Esophagus muscularis mucosa (tissue), 4 donors: Measurements from ENCODE around the gene RUNX2. TPM values are rescaled to one million over a fixed set of nuclear protein-coding genes. Genes with fewer than 3 reads are reported as not detected.

Source experiments
- DNase-seq: peaks from one replicate; pipeline ENCODE4 v3.0.0-alpha.2; 2017; ENCODE audit errors: extremely low spot score
- H3K27ac ChIP-seq, 4 donors: fragments of 200-600 bp; sonication (generic); replicated peaks in 1 of 4; 1 replicate in 3 of 4; 2 replicates in 1 of 4; pipeline ENCODE4 v1.5.1; 2016 to 2019; ENCODE audit warnings: mild to moderate bottlenecking in 1 of 4
- H3K27me3 ChIP-seq, 4 donors: fragments of 200-600 bp; sonication (generic); one replicate each; pipeline versions ENCODE4 v1.5.1 to v1.6.0; 2016 to 2019
- H3K36me3 ChIP-seq, 4 donors: fragments of 200-600 bp; sonication (generic); one replicate each; pipeline ENCODE4 v1.5.1; 2016 to 2019
- H3K4me1 ChIP-seq, 4 donors: fragments of 200-600 bp; sonication (generic); one replicate each; pipeline ENCODE4 v1.5.1; 2016 to 2019
- H3K4me3 ChIP-seq, 4 donors: fragments of 200-600 bp; sonication (generic); 1 replicate in 2 of 4; 2 replicates in 2 of 4; pipeline ENCODE4 v1.5.1; 2016 to 2019; ENCODE audit warnings: mild to moderate bottlenecking in 4 of 4, moderate library complexity in 1 of 4
- H3K9me3 ChIP-seq, 4 donors: fragments of 200-600 bp; sonication (generic); 1 replicate in 3 of 4; 2 replicates in 1 of 4; pipeline ENCODE4 v1.5.1; 2016 to 2019
- CTCF ChIP-seq, 3 experiments: fragments of 200-600 bp in 2 of 3; fragments of 450-650 bp in 1 of 3; sonication (generic) in 2 of 3; IDR thresholded peaks; one replicate each; pipeline ENCODE4 v1.5.1; 2017 to 2019; ENCODE audit warnings: antibody characterized with exemption in 3 of 3, mild to moderate bottlenecking in 2 of 3, moderate library complexity in 1 of 3
- EP300 ChIP-seq: sonication (generic); formaldehyde crosslinking; IDR thresholded peaks from one replicate; pipeline ENCODE4 v1.6.1; 2017; ENCODE audit warnings: antibody characterized with exemption
- POLR2A ChIP-seq: fragments of 450-650 bp; IDR thresholded peaks from one replicate; pipeline ENCODE4 v1.6.1; 2017; ENCODE audit warnings: antibody characterized with exemption, moderate library complexity, mild to moderate bottlenecking, low read depth
- POLR2AphosphoS5 ChIP-seq, 2 donors: sonication (generic); formaldehyde crosslinking; IDR thresholded peaks; one replicate each; pipeline ENCODE4 v1.6.1; 2017; ENCODE audit warnings: antibody characterized with exemption in 2 of 2
- WGBS: methylation state at CpG from one replicate; pipeline ENCODE4 v1.1.5; 2018; 5-methylcytosine and 5-hydroxymethylcytosine counted together
- intact Hi-C: fragments of 100-400 bp; cut with DNase I; formaldehyde crosslinking; loops from one replicate; pipeline ENCODE4 v1.15.1; 2023
- total RNA-seq, 4 donors: library from RNA; depleted of rRNA; stranded (reverse); fragments of >200 nt; gene quantifications; one replicate each; pipeline versions ENCODE4 v1.1.0 to v1.2.1, GENCODE V29; 2016

RUNX2 gene
- total RNA-seq, 4 donors from 2014 or later: 1.0 to 1.6 (median 1.4) TPM

GRCh38 chr6:45698046-45698445 is 369.9 kb downstream of the RUNX2 start:
- H3K36me3 ChIP-seq: no peaks in the 10 kb centered on the region
- no peak for TF ChIP-seq POLR2A
- no peak for TF ChIP-seq CTCF (IDR thresholded peaks at IDR 0.05)
- no peak for TF ChIP-seq POLR2AphosphoS5 (IDR thresholded peaks at IDR 0.05)
- no peak for TF ChIP-seq EP300
- WGBS: 100% methylated on average over 2 of the region's 2 CpGs
- no peaks in the 10 kb centered on the region for H3K27me3 ChIP-seq
- H3K4me1 ChIP-seq: no peaks in the 10 kb centered on the region
- no peaks in the 10 kb centered on the region for H3K9me3 ChIP-seq
- no peak overlapping the region for H3K4me3 ChIP-seq
- DNase-seq: no peak
- intact Hi-C loops: no loop called here
- H3K27ac ChIP-seq: no peak overlapping the region

GRCh38 chr6:45699663-45700062 is 371.5 kb downstream of the RUNX2 start:
- no peak for DNase-seq
- Histone ChIP-seq H3K9me3 (no peaks in the 10 kb centered on the region), H3K27ac (no peak overlapping the region), H3K27me3 (no peaks in the 10 kb centered on the region), H3K36me3 (no peaks in the 10 kb centered on the region), H3K4me3 (no peak overlapping the region), H3K4me1 (no peaks in the 10 kb centered on the region)
- TF ChIP-seq CTCF (IDR thresholded peaks at IDR 0.05): no peak
- no peak for TF ChIP-seq EP300
- no peak for TF ChIP-seq POLR2AphosphoS5 (IDR thresholded peaks at IDR 0.05)
- TF ChIP-seq POLR2A: no peak
- 78% methylated on average over 3 of the region's 3 CpGs for WGBS
- intact Hi-C loops: no loop called here

- no peak for DNase-seq
- H3K36me3 ChIP-seq: no peaks in the 10 kb centered on the region
- no peaks in the 10 kb centered on the region for H3K9me3 ChIP-seq
- intact Hi-C loops: no loop called here
- no peak overlapping the region for H3K4me3 ChIP-seq
- H3K4me1 ChIP-seq: no peaks in the 10 kb centered on the region
- H3K27me3 ChIP-seq: no peaks in the 10 kb centered on the region
- no peak overlapping the region for H3K27ac ChIP-seq
- TF ChIP-seq POLR2AphosphoS5 (IDR thresholded peaks at IDR 0.05) (no peak), CTCF (IDR thresholded peaks at IDR 0.05) (no peak), EP300 (no peak), POLR2A (no peak)
- 70% methylated on average over 4 of the region's 4 CpGs for WGBS
Measured at GRCh38 chr6:45702849-45703739, 375.0 kb downstream of the RUNX2 start.

- 77% methylated on average over 3 of the region's 3 CpGs for WGBS
- H3K27ac ChIP-seq: no peak overlapping the region
- H3K9me3 ChIP-seq: no peaks in the 10 kb centered on the region
- no peak overlapping the region for H3K4me3 ChIP-seq
- TF ChIP-seq POLR2AphosphoS5 (IDR thresholded peaks at IDR 0.05) (no peak), POLR2A (no peak), CTCF (IDR thresholded peaks at IDR 0.05) (no peak), EP300 (no peak)
- no peaks in the 10 kb centered on the region for H3K4me1 ChIP-seq
- no peak for DNase-seq
- no peaks in the 10 kb centered on the region for H3K27me3 ChIP-seq
- intact Hi-C loops: no loop called here
- H3K36me3 ChIP-seq: no peaks in the 10 kb centered on the region
Measured at GRCh38 chr6:45704056-45704800, 376.1 kb downstream of the RUNX2 start.
